ENCODE results near the gene C1orf198. TPM values are rescaled to one million over a fixed set of nuclear protein-coding genes. Genes with fewer than 3 reads are reported as not detected.

Gene C1orf198
- total RNA-seq, 1 donor from 2014 or later = 48.5 TPM

DNA sequence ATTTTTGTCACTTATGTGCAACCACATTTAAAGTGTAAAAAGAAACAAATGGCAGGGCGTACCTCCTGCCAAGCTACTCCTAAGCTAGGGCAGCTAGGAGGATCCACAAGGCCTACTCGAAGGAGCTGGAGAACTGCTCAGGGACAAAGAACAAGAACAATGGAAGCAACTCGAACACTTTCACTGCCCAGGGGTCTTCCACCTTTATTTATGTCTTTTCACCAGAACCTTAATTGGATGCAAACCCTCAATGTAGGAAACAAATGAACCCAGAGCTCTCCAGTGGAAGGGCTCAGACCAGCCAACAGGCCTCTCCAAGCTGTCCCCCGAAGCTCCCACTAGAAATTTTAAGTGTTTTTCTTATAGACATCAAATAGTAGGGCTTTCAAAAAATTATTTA, 39.9 kb downstream of the C1orf198 start:
- no peaks in the 10 kb centered on the region for H3K27me3 Mint-ChIP-seq (ENCODE audit: insufficient read depth, low read depth)
- H3K27ac ChIP-seq = peak overlapping the region; percentile 66
- no peak overlapping the region for H3K4me3 ChIP-seq

DNA sequence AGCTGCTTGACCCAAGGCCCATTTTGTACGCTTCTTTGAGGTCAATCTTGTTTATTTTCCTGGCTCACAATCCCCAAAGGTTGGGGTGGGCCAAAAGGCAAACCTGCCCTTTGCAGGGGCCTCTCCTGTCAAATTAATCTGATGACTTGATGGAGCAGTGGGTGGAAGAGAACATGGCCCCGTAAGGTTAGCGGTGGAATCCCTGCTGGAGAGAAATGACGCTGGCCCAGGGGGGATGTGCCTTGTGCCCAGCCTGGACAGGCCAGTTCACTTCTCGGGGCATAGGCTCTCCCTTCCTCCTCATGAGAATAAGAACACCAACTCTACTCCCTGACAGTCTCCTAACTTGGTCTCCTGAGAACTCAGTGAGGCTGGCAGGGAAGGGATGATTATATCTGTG, 40.5 kb downstream of the C1orf198 start:
- no peak for TF ChIP-seq EZH2phosphoT487 (IDR thresholded peaks at IDR 0.05)
- TF ChIP-seq EZH2 (IDR thresholded peaks at IDR 0.05) = no peak
- no peak for TF ChIP-seq CTCF (IDR thresholded peaks at IDR 0.05)
- no peaks in the 10 kb centered on the region for H3K27me3 Mint-ChIP-seq (ENCODE audit: insufficient read depth, low read depth)

More for the DNA sequence above, 39.9 kb downstream of the C1orf198 start:
- H3K27me3 ChIP-seq = no peaks in the 10 kb centered on the region
- no peaks in the 10 kb centered on the region for H3K36me3 ChIP-seq
- Mint-ChIP-seq H3K4me3 (no peak overlapping the region), H3K9me3 (peaks cover 11% of the 10 kb centered on the region), H3K36me3 (peaks cover 4% of the 10 kb centered on the region), H3K27ac (no peak overlapping the region), H3K4me1 (peaks cover 28% of the 10 kb centered on the region)
- H3K4me2 ChIP-seq = peak overlapping the region; percentile 24
- no peaks in the 10 kb centered on the region for H3K79me2 ChIP-seq (ENCODE audit: low read depth)
- H3K4me1 ChIP-seq = peaks cover 15% of the 10 kb centered on the region
- no peak overlapping the region for H2AFZ ChIP-seq (replicated peaks)
- no peak for TF ChIP-seq EZH2 (IDR thresholded peaks at IDR 0.05)
- no peak for TF ChIP-seq EZH2phosphoT487 (IDR thresholded peaks at IDR 0.05)
- no peak for TF ChIP-seq CTCF (IDR thresholded peaks at IDR 0.05)
- H4K20me1 ChIP-seq (ENCODE audit: low read depth) = no peaks in the 10 kb centered on the region
- H3K9me3 ChIP-seq (ENCODE audit: low read depth) = no peaks in the 10 kb centered on the region
- H3F3A ChIP-seq (ENCODE audit: low read depth) = peaks cover 7% of the 10 kb centered on the region
- no peak overlapping the region for H3K9ac ChIP-seq
- DNase-seq (ENCODE audit: low spot score) = peak; percentile 37

GRCh38 chr1:230827081-230827681, 41.1 kb downstream of the C1orf198 start:
- Histone ChIP-seq H2AFZ (replicated peaks) (no peak overlapping the region), H3K36me3 (no peaks in the 10 kb centered on the region), H3K79me2 (ENCODE audit: low read depth) (no peaks in the 10 kb centered on the region), H3K9ac (no peak overlapping the region), H4K20me1 (ENCODE audit: low read depth) (no peaks in the 10 kb centered on the region), H3K4me1 (peaks cover 15% of the 10 kb centered on the region), H3K27ac (no peak overlapping the region), H3K4me2 (no peak overlapping the region), H3F3A (ENCODE audit: low read depth) (peaks cover 7% of the 10 kb centered on the region), H3K27me3 (no peaks in the 10 kb centered on the region), H3K9me3 (ENCODE audit: low read depth) (no peaks in the 10 kb centered on the region), H3K4me3 (no peak overlapping the region)
- peaks cover 11% of the 10 kb centered on the region for H3K9me3 Mint-ChIP-seq
- peaks cover 28% of the 10 kb centered on the region for H3K4me1 Mint-ChIP-seq
- no peak for DNase-seq (ENCODE audit: low spot score)
- peak overlapping the region; percentile 53 for H3K27ac Mint-ChIP-seq
- H3K4me3 Mint-ChIP-seq = no peak overlapping the region
- peaks cover under 1% of the 10 kb centered on the region for H3K27me3 Mint-ChIP-seq (ENCODE audit: insufficient read depth, low read depth)
- peaks cover 4% of the 10 kb centered on the region for H3K36me3 Mint-ChIP-seq
- TF ChIP-seq CTCF (IDR thresholded peaks at IDR 0.05) = no peak
- TF ChIP-seq EZH2 (IDR thresholded peaks at IDR 0.05) = no peak
- no peak for TF ChIP-seq EZH2phosphoT487 (IDR thresholded peaks at IDR 0.05)

More for the DNA sequence above, 40.5 kb downstream of the C1orf198 start:
- Mint-ChIP-seq H3K27ac (no peak overlapping the region), H3K36me3 (peaks cover 4% of the 10 kb centered on the region), H3K4me3 (no peak overlapping the region), H3K4me1 (peaks cover 28% of the 10 kb centered on the region), H3K9me3 (peaks cover 11% of the 10 kb centered on the region)
- Histone ChIP-seq H3K9ac (no peak overlapping the region), H3K27ac (no peak overlapping the region), H3K4me1 (peaks cover 15% of the 10 kb centered on the region), H2AFZ (replicated peaks) (no peak overlapping the region), H3F3A (ENCODE audit: low read depth) (peaks cover 7% of the 10 kb centered on the region), H3K36me3 (no peaks in the 10 kb centered on the region), H3K79me2 (ENCODE audit: low read depth) (no peaks in the 10 kb centered on the region), H3K9me3 (ENCODE audit: low read depth) (no peaks in the 10 kb centered on the region), H3K27me3 (no peaks in the 10 kb centered on the region), H3K4me2 (no peak overlapping the region), H3K4me3 (no peak overlapping the region), H4K20me1 (ENCODE audit: low read depth) (no peaks in the 10 kb centered on the region)
- DNase-seq (ENCODE audit: low spot score) = no peak

All from neural progenitor cell (in vitro differentiated cells).